Measurements from ENCODE around the gene TRDMT1. TPM values are rescaled to one million over a fixed set of nuclear protein-coding genes. Genes with fewer than 3 reads are reported as not detected.

The TRDMT1 gene
- total RNA-seq = 5.7 TPM

GRCh38 chr10:17200912-17201793 is at the start of gene TRDMT1:
TRDMT1 (minus strand) TSS chr10:17201672; CDS start chr10:17201634, 38 bp downstream.
- intact Hi-C loops (cut with DNase I) = loop anchor here (1.0 to 5.0 kb wide), 4 partner anchors 14 to 199 kb away; partner anchors contain the start of gene VIM
- peak; percentile 47 to 94 for DNase-seq (ENCODE audit: low spot score in 2 of 2)
- H3K27ac ChIP-seq = peak within 1 kb of the TSS; percentile 94 to 96

GRCh38 chr10:17250736-17251135 is 49.3 kb upstream of the TRDMT1 start:
- Histone ChIP-seq H3K4me3 (no peak overlapping the region), H3K9me3 (no peaks in the 10 kb centered on the region), H3K4me1 (no peaks in the 10 kb centered on the region), H3K27me3 (no peaks in the 10 kb centered on the region), H3K36me3 (no peaks in the 10 kb centered on the region), H3K27ac (no peak overlapping the region)
- no peak for DNase-seq (ENCODE audit: low spot score in 2 of 2)
- TF ChIP-seq, protein P1, sequence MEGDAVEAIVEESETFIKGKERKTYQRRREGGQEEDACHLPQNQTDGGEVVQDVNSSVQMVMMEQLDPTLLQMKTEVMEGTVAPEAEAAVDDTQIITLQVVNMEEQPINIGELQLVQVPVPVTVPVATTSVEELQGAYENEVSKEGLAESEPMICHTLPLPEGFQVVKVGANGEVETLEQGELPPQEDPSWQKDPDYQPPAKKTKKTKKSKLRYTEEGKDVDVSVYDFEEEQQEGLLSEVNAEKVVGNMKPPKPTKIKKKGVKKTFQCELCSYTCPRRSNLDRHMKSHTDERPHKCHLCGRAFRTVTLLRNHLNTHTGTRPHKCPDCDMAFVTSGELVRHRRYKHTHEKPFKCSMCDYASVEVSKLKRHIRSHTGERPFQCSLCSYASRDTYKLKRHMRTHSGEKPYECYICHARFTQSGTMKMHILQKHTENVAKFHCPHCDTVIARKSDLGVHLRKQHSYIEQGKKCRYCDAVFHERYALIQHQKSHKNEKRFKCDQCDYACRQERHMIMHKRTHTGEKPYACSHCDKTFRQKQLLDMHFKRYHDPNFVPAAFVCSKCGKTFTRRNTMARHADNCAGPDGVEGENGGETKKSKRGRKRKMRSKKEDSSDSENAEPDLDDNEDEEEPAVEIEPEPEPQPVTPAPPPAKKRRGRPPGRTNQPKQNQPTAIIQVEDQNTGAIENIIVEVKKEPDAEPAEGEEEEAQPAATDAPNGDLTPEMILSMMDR (IDR thresholded peaks at IDR 0.05) = peak in 1 of 3 experiments; percentile 26
- intact Hi-C loops (cut with DNase I) = no loop called here

More at GRCh38 chr10:17200912-17201793, at the start of gene TRDMT1:
- TF ChIP-seq, protein P1 (IDR thresholded peaks at IDR 0.05) = no peak
- Histone ChIP-seq H3K4me1 (peaks cover 0 to 18% of the 10 kb centered on the region in 2 donors), H3K27me3 (no peaks in the 10 kb centered on the region), H3K4me3 (peak within 1 kb of the TSS; percentile 70 to 73), H3K9me3 (no peaks in the 10 kb centered on the region), H3K36me3 (no peaks in the 10 kb centered on the region)

DNA sequence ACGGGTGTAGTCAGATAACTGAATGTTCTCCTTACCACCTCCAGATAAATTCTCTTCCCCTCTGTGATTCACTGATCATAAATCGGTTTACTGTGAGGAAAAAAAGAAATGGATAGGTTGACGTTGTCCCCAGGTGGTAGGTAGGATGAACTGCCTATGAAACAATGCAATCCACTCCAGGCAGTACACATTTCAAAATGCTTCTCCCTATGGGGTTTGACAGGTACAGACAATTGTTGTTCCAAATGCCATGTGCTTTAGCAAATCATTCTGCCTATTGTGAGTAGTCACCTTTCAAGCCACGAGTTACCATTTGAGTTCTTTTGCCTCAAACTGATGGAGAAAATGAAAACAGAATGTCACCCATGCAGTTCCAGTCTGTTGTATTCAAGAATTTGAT is 48.3 kb upstream of the TRDMT1 start:
- DNase-seq (ENCODE audit: low spot score in 2 of 2) = no peak
- Histone ChIP-seq H3K9me3 (no peaks in the 10 kb centered on the region), H3K4me1 (no peaks in the 10 kb centered on the region), H3K27ac (no peak overlapping the region), H3K36me3 (no peaks in the 10 kb centered on the region), H3K27me3 (no peaks in the 10 kb centered on the region), H3K4me3 (no peak overlapping the region)
- intact Hi-C loops (cut with DNase I) = no loop called here
- TF ChIP-seq, protein P1 (IDR thresholded peaks at IDR 0.05) = peak in 2 of 3 experiments; percentile 30 to 34

- Histone ChIP-seq H3K4me3 (no peak overlapping the region), H3K27ac (no peak overlapping the region), H3K9me3 (no peaks in the 10 kb centered on the region), H3K27me3 (no peaks in the 10 kb centered on the region), H3K4me1 (no peaks in the 10 kb centered on the region), H3K36me3 (no peaks in the 10 kb centered on the region)
- intact Hi-C loops (cut with DNase I) = no loop called here
- DNase-seq (ENCODE audit: low spot score in 2 of 2) = no peak
- TF ChIP-seq, protein P1 (IDR thresholded peaks at IDR 0.05) = no peak
Observed at GRCh38 chr10:17248964-17249363, 47.5 kb upstream of the TRDMT1 start.

DNA sequence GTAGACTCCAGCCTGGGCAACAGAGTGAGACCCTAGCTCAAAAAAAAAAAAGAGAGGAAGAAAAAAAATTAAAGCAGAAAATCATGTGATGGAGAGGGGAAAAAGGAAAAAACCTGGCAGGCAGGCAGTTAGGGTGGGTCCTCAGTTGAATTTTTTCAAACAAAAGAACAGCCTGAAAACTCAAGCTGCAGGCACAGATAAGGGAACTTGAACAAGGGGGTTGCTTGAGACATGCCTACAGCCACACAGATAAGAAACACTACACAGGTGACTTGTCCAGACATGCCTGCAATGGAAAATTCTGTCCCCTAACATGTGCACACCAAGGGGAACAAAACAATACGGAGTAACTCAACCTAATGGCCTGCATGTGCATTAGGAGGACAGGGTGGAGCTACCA is 45.7 kb upstream of the TRDMT1 start:
- no peak overlapping the region for H3K27ac ChIP-seq
- no peaks in the 10 kb centered on the region for H3K9me3 ChIP-seq
- intact Hi-C loops (cut with DNase I) = no loop called here
- H3K36me3 ChIP-seq = no peaks in the 10 kb centered on the region
- H3K27me3 ChIP-seq = no peaks in the 10 kb centered on the region
- no peak for DNase-seq (ENCODE audit: low spot score in 2 of 2)
- H3K4me3 ChIP-seq = no peak overlapping the region
- H3K4me1 ChIP-seq = no peaks in the 10 kb centered on the region
- TF ChIP-seq, protein P1 (IDR thresholded peaks at IDR 0.05) = no peak

Data from ascending aorta (tissue), 2 donors.